B cell (primary cell): Measurements from ENCODE around the gene CRY2. TPM values are rescaled to one million over a fixed set of nuclear protein-coding genes. Genes with fewer than 3 reads are reported as not detected.

Experiments used
- ATAC-seq: fragments of 200-7000 bp; cut with Tn5 transposase; one replicate; pipeline ENCODE4 v1.10.0; 2021; ENCODE audit warnings: low read depth, mild to moderate bottlenecking, moderate number of reproducible peaks, moderate library complexity
- CTCF ChIA-PET: fragments of 350-600 bp; sonication (Branson Sonifier 250); formaldehyde crosslinking; loops from one replicate; lab custom pipeline; 2021; ENCODE audit warnings: antibody characterized with exemption, inconsistent platforms; lab: Charles Lee
- POLR2A ChIA-PET: fragments of 350-600 bp; sonication (Branson Sonifier 250); formaldehyde crosslinking; loops from one replicate; lab custom pipeline; 2021; ENCODE audit warnings: antibody characterized with exemption; lab: Charles Lee
- DNase-seq: peaks from one replicate; pipeline ENCODE4 v3.0.0; 2013
- H2AFZ ChIP-seq: 2 replicates; pipeline ENCODE4 v1.6.1; 2012; ENCODE audit warnings: mild to moderate bottlenecking, low read depth, low read length; ENCODE audit not compliant: insufficient read depth, poor library complexity, severe bottlenecking
- H3K27ac ChIP-seq, 2 donors: 1 replicate in 1 of 2; 2 replicates in 1 of 2; pipeline ENCODE4 v1.5.1; 2012 to 2013; ENCODE audit warnings: low read length in 2 of 2, mild to moderate bottlenecking in 2 of 2, moderate library complexity in 1 of 2
- H3K27me3 ChIP-seq, 4 experiments: fragments of 200-600 bp in 1 of 4; sonication (generic) in 1 of 4; replicated peaks in 1 of 4; 1 replicate in 2 of 4; 2 replicates in 2 of 4; pipeline versions ENCODE4 v1.6.1 to v1.7.0; 2013 to 2016; ENCODE audit warnings: low read length in 3 of 4, mild to moderate bottlenecking in 2 of 4, mixed read lengths in 1 of 4, moderate library complexity in 1 of 4; ENCODE audit not compliant: insufficient read depth in 4 of 4, control insufficient read depth in 3 of 4; ENCODE audit errors: control extremely low read depth in 1 of 4
- H3K36me3 ChIP-seq, 2 experiments: replicated peaks in 1 of 2; 1 replicate in 1 of 2; 2 replicates in 1 of 2; pipeline versions ENCODE4 v1.6.1 to v1.7.1; 2013; ENCODE audit warnings: low read length in 1 of 2; ENCODE audit not compliant: insufficient read depth in 2 of 2, control insufficient read depth in 1 of 2; ENCODE audit errors: control extremely low read depth in 1 of 2, extremely low read depth in 1 of 2
- H3K4me1 ChIP-seq, 2 donors: fragments of 200-600 bp in 1 of 2; sonication (generic) in 1 of 2; 1 replicate in 1 of 2; 2 replicates in 1 of 2; pipeline versions ENCODE4 v1.5.1 to v1.6.1; 2013 to 2017; ENCODE audit warnings: low read length in 2 of 2; ENCODE audit not compliant: control insufficient read depth in 2 of 2, insufficient read depth in 2 of 2
- H3K4me2 ChIP-seq: replicated peaks from 2 replicates; pipeline ENCODE3; 2012; ENCODE audit warnings: mild to moderate bottlenecking, low read depth, low read length; ENCODE audit not compliant: poor library complexity, severe bottlenecking
- H3K4me3 ChIP-seq, 5 experiments: fragments of 200-600 bp in 1 of 5; sonication (generic) in 1 of 5; 1 replicate in 3 of 5; 2 replicates in 2 of 5; pipeline versions ENCODE4 v1.5.1 to v1.7.0; 2011 to 2016; ENCODE audit warnings: low read length in 4 of 5, mild to moderate bottlenecking in 4 of 5, low read depth in 2 of 5, control low read depth in 1 of 5, moderate library complexity in 1 of 5; ENCODE audit not compliant: insufficient read depth in 1 of 5; ENCODE audit errors: control extremely low read depth in 1 of 5, extremely low read depth in 1 of 5
- H3K79me2 ChIP-seq: fragments of 200-600 bp; sonication (generic); one replicate; pipeline ENCODE4 v1.6.0; 2016; ENCODE audit warnings: low read length; ENCODE audit not compliant: control insufficient read depth, insufficient read depth
- H3K9ac ChIP-seq: fragments of 200-600 bp; sonication (generic); 2 replicates; pipeline ENCODE4 v1.6.1; 2017; ENCODE audit warnings: mild to moderate bottlenecking, low read length, moderate library complexity
- H3K9me3 ChIP-seq, 3 donors: one replicate each; pipeline versions ENCODE4 v1.6.1 to v1.7.1; 2013; ENCODE audit warnings: low read length in 2 of 3; ENCODE audit not compliant: control insufficient read depth in 2 of 3, insufficient read depth in 1 of 3; ENCODE audit errors: control extremely low read depth in 1 of 3
- H4K20me1 ChIP-seq: 2 replicates; pipeline ENCODE4 v1.6.0; 2012; ENCODE audit warnings: mild to moderate bottlenecking, low read length; ENCODE audit not compliant: insufficient read depth, control insufficient read depth, poor library complexity, severe bottlenecking
- H3K27ac Mint-ChIP-seq: one replicate; pipeline ENCODE4 v1.8.0; 2021; ENCODE audit warnings: mixed read lengths
- H3K27me3 Mint-ChIP-seq: one replicate; pipeline ENCODE4 v1.8.0; 2021; ENCODE audit warnings: mixed read lengths
- H3K4me1 Mint-ChIP-seq: one replicate; pipeline ENCODE4 v1.8.0; 2021; ENCODE audit warnings: mixed read lengths
- H3K4me3 Mint-ChIP-seq: one replicate; pipeline ENCODE4 v1.8.0; 2021; ENCODE audit warnings: mixed read lengths
- H3K9me3 Mint-ChIP-seq: one replicate; pipeline ENCODE4 v1.8.0; 2022; ENCODE audit warnings: mixed read lengths; ENCODE audit not compliant: insufficient read depth
- CTCF ChIP-seq: fragments of 200-600 bp; IDR thresholded peaks from one replicate; pipeline ENCODE4 v1.8.0; 2022; ENCODE audit warnings: antibody characterized with exemption, mild to moderate bottlenecking
- EZH2 ChIP-seq: IDR thresholded peaks from 2 replicates; pipeline ENCODE4 v1.6.1; 2012; ENCODE audit warnings: borderline replicate concordance, low read depth, mild to moderate bottlenecking, moderate library complexity, low read length; ENCODE audit not compliant: insufficient read depth, poor library complexity, severe bottlenecking
- WGBS: methylation state at CpG from one replicate; pipeline ENCODE4 v1.1.5; 2013; ENCODE audit warnings: missing lambda C conversion rate; ENCODE audit not compliant: insufficient coverage; 5-methylcytosine and 5-hydroxymethylcytosine counted together
- intact Hi-C: fragments of 100-400 bp; cut with micrococcal nuclease; formaldehyde crosslinking; loops from one replicate; pipeline ENCODE4 v1.10.0; 2022
- polyA plus RNA-seq: library from polyadenylated mRNA; depleted of rRNA; stranded (reverse); fragments of >200 nt; gene quantifications from 2 replicates; pipeline ENCODE4 v1.2.3, GENCODE V29; 2012
- total RNA-seq, 2 donors: library from RNA; stranded (reverse); fragments of 120-200 nt in 1 of 2; gene quantifications; 1 replicate in 1 of 2; 2 replicates in 1 of 2; pipeline versions ENCODE4 v1.2.3 to v1.2.4, GENCODE V29; 2013 to 2022

CRY2 gene
- total and polyA plus RNA-seq, 2 donors (not counting 1 experiment from before 2014, with no cell fraction given) = 20.4 to 65.1 TPM

GRCh38 chr11:45894555-45895247 lies 47.4 kb downstream of the CRY2 start:
- Histone ChIP-seq H4K20me1 (no peaks in the 10 kb centered on the region), H3K9ac (no peak overlapping the region), H3K4me2 (no peak overlapping the region), H3K27me3 (peaks cover 0 to 47% (median 22%) of the 10 kb centered on the region in 4 experiments), H3K4me1 (peaks cover 9 to 11% of the 10 kb centered on the region in 2 donors), H3K4me3 (no peak overlapping the region), H3K27ac (no peak overlapping the region), H2AFZ (no peak overlapping the region), H3K79me2 (no peaks in the 10 kb centered on the region), H3K36me3 (no peaks in the 10 kb centered on the region), H3K9me3 (peaks cover 0 to 12% (median 0%) of the 10 kb centered on the region in 3 donors)
- Mint-ChIP-seq H3K27ac (no peak overlapping the region), H3K4me3 (no peak overlapping the region), H3K9me3 (no peaks in the 10 kb centered on the region), H3K4me1 (peaks cover 7% of the 10 kb centered on the region), H3K27me3 (peaks cover 31% of the 10 kb centered on the region)
- ChIA-PET CTCF (no interaction called here), POLR2A (no interaction called here)
- 80% methylated on average over 6 of the region's 6 CpGs for WGBS
- DNase-seq (no peak), ATAC-seq (no peak)
- intact Hi-C loops = no loop called here
- TF ChIP-seq CTCF (no peak), EZH2 (no peak)

GRCh38 chr11:45895553-45896259 lies 48.4 kb downstream of the CRY2 start:
- Histone ChIP-seq H3K4me3 (no peak overlapping the region), H3K9ac (no peak overlapping the region), H2AFZ (no peak overlapping the region), H3K79me2 (no peaks in the 10 kb centered on the region), H3K9me3 (peaks cover 0 to 12% (median 0%) of the 10 kb centered on the region in 3 donors), H4K20me1 (no peaks in the 10 kb centered on the region), H3K27ac (no peak overlapping the region), H3K4me1 (peaks cover 12 to 16% of the 10 kb centered on the region in 2 donors), H3K27me3 (peaks cover 0 to 51% (median 24%) of the 10 kb centered on the region in 4 experiments), H3K36me3 (no peaks in the 10 kb centered on the region), H3K4me2 (no peak overlapping the region)
- no peak for ATAC-seq
- Mint-ChIP-seq H3K4me1 (peaks cover 11% of the 10 kb centered on the region), H3K4me3 (no peak overlapping the region), H3K27ac (no peak overlapping the region), H3K9me3 (no peaks in the 10 kb centered on the region), H3K27me3 (peaks cover 34% of the 10 kb centered on the region)
- no peak for TF ChIP-seq CTCF
- intact Hi-C loops = no loop called here
- ChIA-PET POLR2A (no interaction called here), CTCF (no interaction called here)
- no peak for DNase-seq
- WGBS = 89% methylated on average over 5 of the region's 8 CpGs
